Right lobe of liver (tissue), 6 donors: ENCODE results near the gene RPL32. TPM values are rescaled to one million over a fixed set of nuclear protein-coding genes. Genes with fewer than 3 reads are reported as not detected.

Source experiments
- ATAC-seq, 4 donors: fragments of 200-7000 bp; cut with Tn5 transposase; one replicate each; pipeline ENCODE4 v1.9.1; 2020; ENCODE audit warnings: mild to moderate bottlenecking in 4 of 4, moderate library complexity in 4 of 4
- DNase-seq, 3 donors: peaks; one replicate each; pipeline ENCODE4 v3.0.0-alpha.2; 2020
- H3K27ac ChIP-seq, 3 donors: fragments of 200-600 bp; one replicate each; pipeline ENCODE4 v1.8.0; 2022
- H3K27me3 ChIP-seq, 2 donors: fragments of 200-600 bp; one replicate each; pipeline ENCODE4 v1.8.0; 2022
- H3K36me3 ChIP-seq, 4 donors: fragments of 200-600 bp; sonication (generic) in 1 of 4; one replicate each; pipeline versions ENCODE4 v1.5.1 to v1.8.0; 2017 to 2022; ENCODE audit warnings: control low read depth in 1 of 4
- H3K4me1 ChIP-seq, 4 donors: fragments of 200-600 bp; sonication (generic) in 1 of 4; one replicate each; pipeline versions ENCODE4 v1.5.1 to v1.8.0; 2017 to 2022; ENCODE audit warnings: control low read depth in 1 of 4
- H3K4me3 ChIP-seq, 3 donors: fragments of 200-600 bp; one replicate each; pipeline ENCODE4 v1.8.0; 2022
- H3K9me3 ChIP-seq, 4 donors: fragments of 200-600 bp; sonication (generic) in 1 of 4; one replicate each; pipeline versions ENCODE4 v1.5.1 to v1.8.0; 2017 to 2022; ENCODE audit warnings: control low read depth in 1 of 4
- POLR2A ChIP-seq: fragments of 450-650 bp; IDR thresholded peaks from one replicate; pipeline ENCODE4 v1.6.1; 2017; ENCODE audit warnings: antibody characterized with exemption, mild to moderate bottlenecking
- WGBS: methylation state at CpG from one replicate; pipeline ENCODE4 v1.1.6; 2018; ENCODE audit warnings: low coverage, low lambda C conversion rate; ENCODE audit not compliant: insufficient coverage; ENCODE audit errors: missing lambda C conversion rate; 5-methylcytosine and 5-hydroxymethylcytosine counted together
- intact Hi-C, 2 donors: fragments of 100-400 bp; cut with DNase I; formaldehyde crosslinking; loops; one replicate each; pipeline versions ENCODE4 v1.11.2 to v1.14.1; 2022
- total RNA-seq, 6 experiments: library from RNA; depleted of rRNA in 2 of 6; stranded (reverse); fragments of >200 nt in 2 of 6; fragmentation: NEBNext Ultra II Directional in 3 of 6; extraction: Animal tissue kit (Norgen Biotek cat#: 25700) in 3 of 6; gene quantifications; one replicate each; pipeline versions ENCODE4 v1.1.0 to v1.2.4, GENCODE V29; 2016 to 2023
- TF ChIP-seq, protein P1 (sequence below), 4 donors: fragments of 200-600 bp in 3 of 4; fragments of 450-650 bp in 1 of 4; IDR thresholded peaks; one replicate each; pipeline versions ENCODE4 v1.5.1 to v1.8.0; 2016 to 2022; ENCODE audit warnings: antibody characterized with exemption in 4 of 4, mild to moderate bottlenecking in 2 of 4
- donor health status: DM: no; HTN: yes; CAD: no.
- donor health status: DM: no; HTN: no; CAD: no.
- donor health status: DM: no; HTN: no; CAD: no.
- donor health status: DM: no; HTN: yes; CAD: no.
- donor health status: DM: no; HTN: yes; CAD: no.

The RPL32 gene
- total RNA-seq, 6 experiments from 2014 or later, result 322 to 555 (median 472) TPM

DNA sequence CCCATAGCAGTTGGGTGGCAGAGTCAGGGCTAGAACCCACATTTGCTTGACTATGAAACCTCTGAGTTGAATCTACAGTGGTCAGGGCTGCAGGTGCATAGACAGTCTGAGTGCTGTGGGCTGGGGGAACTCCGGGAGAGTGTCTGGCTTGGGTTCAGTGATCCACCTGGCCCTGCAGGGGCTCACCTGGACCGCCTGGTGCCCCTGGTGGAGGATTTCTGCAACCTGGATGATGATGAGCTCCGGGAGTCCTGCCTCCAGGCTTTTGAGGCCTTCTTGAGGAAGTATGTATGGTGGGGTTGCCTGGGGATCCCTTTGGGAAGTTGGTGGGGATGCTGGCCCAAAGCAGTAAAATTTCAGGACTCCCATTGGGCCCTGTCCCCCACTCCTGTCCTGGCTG lies 28.6 kb downstream of the RPL32 start:
- 80% methylated on average over 2 of the region's 3 CpGs for WGBS
- TF ChIP-seq, protein P1, sequence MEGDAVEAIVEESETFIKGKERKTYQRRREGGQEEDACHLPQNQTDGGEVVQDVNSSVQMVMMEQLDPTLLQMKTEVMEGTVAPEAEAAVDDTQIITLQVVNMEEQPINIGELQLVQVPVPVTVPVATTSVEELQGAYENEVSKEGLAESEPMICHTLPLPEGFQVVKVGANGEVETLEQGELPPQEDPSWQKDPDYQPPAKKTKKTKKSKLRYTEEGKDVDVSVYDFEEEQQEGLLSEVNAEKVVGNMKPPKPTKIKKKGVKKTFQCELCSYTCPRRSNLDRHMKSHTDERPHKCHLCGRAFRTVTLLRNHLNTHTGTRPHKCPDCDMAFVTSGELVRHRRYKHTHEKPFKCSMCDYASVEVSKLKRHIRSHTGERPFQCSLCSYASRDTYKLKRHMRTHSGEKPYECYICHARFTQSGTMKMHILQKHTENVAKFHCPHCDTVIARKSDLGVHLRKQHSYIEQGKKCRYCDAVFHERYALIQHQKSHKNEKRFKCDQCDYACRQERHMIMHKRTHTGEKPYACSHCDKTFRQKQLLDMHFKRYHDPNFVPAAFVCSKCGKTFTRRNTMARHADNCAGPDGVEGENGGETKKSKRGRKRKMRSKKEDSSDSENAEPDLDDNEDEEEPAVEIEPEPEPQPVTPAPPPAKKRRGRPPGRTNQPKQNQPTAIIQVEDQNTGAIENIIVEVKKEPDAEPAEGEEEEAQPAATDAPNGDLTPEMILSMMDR (IDR thresholded peaks at IDR 0.05), result no peak
- TF ChIP-seq POLR2A, result no peak
- Histone ChIP-seq H3K4me3 (no peak overlapping the region), H3K27ac (no peak overlapping the region), H3K4me1 (no peaks in the 10 kb centered on the region), H3K36me3 (no peaks in the 10 kb centered on the region), H3K27me3 (no peaks in the 10 kb centered on the region), H3K9me3 (no peaks in the 10 kb centered on the region)
- intact Hi-C loops, result no loop called here
- ATAC-seq (no peak), DNase-seq (no peak)

DNA sequence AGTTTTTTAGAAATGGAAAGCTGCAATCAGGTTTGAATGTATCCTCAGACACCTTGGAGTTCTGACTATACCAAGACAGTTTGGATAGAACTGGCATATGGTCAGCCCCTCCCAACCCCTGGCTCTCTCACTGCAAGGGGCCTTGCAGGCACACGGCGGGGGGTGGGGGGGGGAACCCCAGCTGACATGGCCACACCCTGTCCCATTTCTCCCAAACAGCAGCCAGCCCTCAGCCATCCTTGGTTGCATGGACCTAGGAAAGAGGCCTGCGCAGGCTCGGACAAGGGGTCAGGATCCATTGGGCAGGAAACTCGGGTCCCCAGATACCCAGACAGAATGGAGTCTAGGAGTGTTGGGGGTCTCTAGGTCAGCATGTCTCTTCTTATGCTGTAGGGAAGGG lies 30.4 kb downstream of the RPL32 start:
- intact Hi-C loops, result no loop called here
- Histone ChIP-seq H3K4me3 (no peak overlapping the region), H3K27ac (no peak overlapping the region), H3K36me3 (no peaks in the 10 kb centered on the region), H3K4me1 (no peaks in the 10 kb centered on the region), H3K27me3 (no peaks in the 10 kb centered on the region), H3K9me3 (no peaks in the 10 kb centered on the region)
- no peak for DNase-seq
- WGBS, result 25% methylated on average over 1 of the region's 5 CpGs
- no peak for ATAC-seq
- TF ChIP-seq POLR2A, result no peak
- TF ChIP-seq, protein P1 (IDR thresholded peaks at IDR 0.05), result no peak

DNA sequence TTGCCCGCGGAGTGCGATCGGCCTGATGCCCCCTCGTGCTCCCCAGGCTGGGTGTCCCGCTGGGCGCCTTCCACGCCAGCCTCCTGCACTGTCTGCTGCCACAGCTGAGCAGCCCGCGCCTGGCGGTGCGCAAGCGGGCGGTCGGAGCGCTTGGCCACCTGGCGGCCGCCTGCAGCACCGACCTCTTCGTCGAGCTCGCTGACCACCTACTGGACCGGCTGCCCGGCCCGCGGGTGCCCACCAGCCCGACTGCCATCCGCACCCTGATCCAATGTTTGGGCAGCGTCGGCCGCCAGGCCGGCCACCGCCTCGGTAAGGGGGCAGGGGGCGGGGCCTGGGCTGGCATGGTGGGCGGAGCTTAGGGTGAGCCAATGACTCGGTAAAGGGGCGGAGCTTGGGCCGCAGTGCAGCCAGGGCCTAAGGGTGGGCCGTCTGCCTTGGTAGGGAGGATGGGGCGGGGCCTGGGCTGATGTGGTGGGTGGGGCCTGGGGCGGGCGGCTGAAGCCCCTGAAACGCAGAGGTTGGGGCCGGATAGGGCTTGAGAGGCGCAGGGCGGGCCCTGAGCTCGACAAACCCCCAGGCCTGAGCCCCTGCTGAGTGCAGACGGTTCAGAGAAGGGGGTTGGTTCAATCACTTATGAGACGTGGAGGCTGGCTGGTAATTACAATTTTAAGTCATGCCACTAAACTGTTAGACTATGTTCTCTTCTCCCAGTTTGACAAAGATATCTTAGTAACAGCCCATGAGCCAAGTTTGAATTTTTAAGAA lies 31.2 kb downstream of the RPL32 start:
- ATAC-seq, result peak; percentile 99 to 100 (median 99)
- Histone ChIP-seq H3K4me1 (no peaks in the 10 kb centered on the region), H3K27ac (peak overlapping the region; percentile 20 to 59 (median 39)), H3K27me3 (no peaks in the 10 kb centered on the region), H3K9me3 (no peaks in the 10 kb centered on the region), H3K4me3 (peak overlapping the region; percentile 40 to 57 (median 56)), H3K36me3 (no peaks in the 10 kb centered on the region)
- intact Hi-C loops, result no loop called here
- peak; percentile 97 to 98 (median 98) for DNase-seq
- 0% methylated on average over 6 of the region's 50 CpGs for WGBS
- TF ChIP-seq POLR2A, result peak; percentile 40
- TF ChIP-seq, protein P1 (IDR thresholded peaks at IDR 0.05), result peak; percentile 44 to 94 (median 54)

DNA sequence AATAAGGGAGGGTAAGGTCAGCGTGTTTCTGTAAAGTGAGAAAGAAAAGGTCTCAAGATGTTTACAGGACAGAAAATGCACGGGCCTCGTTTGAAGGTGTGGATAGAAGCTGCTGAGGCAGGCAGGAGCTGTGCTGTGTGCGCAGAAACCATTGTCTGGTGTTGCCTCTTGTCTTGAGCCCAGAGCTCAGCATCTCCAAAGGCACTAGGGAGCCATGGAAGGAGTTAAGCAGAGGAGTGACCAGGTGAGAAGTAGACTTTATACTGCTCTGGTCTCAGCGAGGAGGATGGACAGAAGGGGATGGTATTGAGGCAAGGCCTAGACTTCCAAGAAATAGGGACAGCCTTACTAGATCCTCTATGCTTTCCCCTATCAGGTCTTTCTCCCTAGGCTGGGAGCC lies 31.9 kb downstream of the RPL32 start:
- intact Hi-C loops, result no loop called here
- ATAC-seq, result no peak

More for the DNA sequence above, 31.9 kb downstream of the RPL32 start:
- TF ChIP-seq, protein P1 (IDR thresholded peaks at IDR 0.05), result no peak
- no peak for TF ChIP-seq POLR2A
- Histone ChIP-seq H3K4me3 (peak overlapping the region; percentile 40 to 57 (median 56)), H3K27ac (peak overlapping the region; percentile 20 to 59 (median 39)), H3K9me3 (no peaks in the 10 kb centered on the region), H3K4me1 (no peaks in the 10 kb centered on the region), H3K36me3 (no peaks in the 10 kb centered on the region), H3K27me3 (no peaks in the 10 kb centered on the region)
- WGBS, result 91% methylated on average over 4 of the region's 5 CpGs
- no peak for DNase-seq
